Neural cell (in vitro differentiated cells): ENCODE measurements around the gene PHKA2. TPM values are rescaled to one million over a fixed set of nuclear protein-coding genes. Genes with fewer than 3 reads are reported as not detected.

Experiments
- H2AFZ ChIP-seq: fragments of 200-600, 300-800 bp; sonication (generic), shearing (Covaris generic); 2 replicates; pipeline ENCODE4 v1.6.0; 2014; ENCODE audit warnings: low read depth, mild to moderate bottlenecking, antibody characterized with exemption, low read length, moderate library complexity
- H3F3A ChIP-seq: fragments of 200-600 bp; shearing (Covaris generic); 2 replicates; pipeline ENCODE4 v1.6.1; 2016; ENCODE audit warnings: mild to moderate bottlenecking, moderate library complexity, mixed read lengths, antibody characterized with exemption, low read length; ENCODE audit not compliant: insufficient read depth, poor library complexity, severe bottlenecking
- H3K27ac ChIP-seq: fragments of 200-600, 300-800 bp; sonication (generic), shearing (Covaris generic); 2 replicates; pipeline ENCODE4 v1.5.1; 2014; ENCODE audit warnings: mild to moderate bottlenecking, low read length, moderate library complexity
- H3K27me3 ChIP-seq: fragments of 300-800, 200-600 bp; sonication (generic), shearing (Covaris generic); 2 replicates; pipeline ENCODE4 v1.6.0; 2014; ENCODE audit warnings: mild to moderate bottlenecking, low read depth, low read length, moderate library complexity; ENCODE audit not compliant: insufficient read depth
- H3K36me3 ChIP-seq: fragments of 300-800, 200-600 bp; sonication (generic), shearing (Covaris generic); 2 replicates; pipeline ENCODE4 v1.5.1; 2014; ENCODE audit warnings: mild to moderate bottlenecking, antibody characterized with exemption, low read length, moderate library complexity; ENCODE audit not compliant: insufficient read depth
- H3K4me2 ChIP-seq: fragments of 300-800, 200-600 bp; sonication (generic), shearing (Covaris generic); 2 replicates; pipeline ENCODE4 v1.6.0; 2014; ENCODE audit warnings: mild to moderate bottlenecking, low read length
- H3K4me3 ChIP-seq: fragments of 300-800, 200-600 bp; sonication (generic), shearing (Covaris generic); 2 replicates; pipeline ENCODE4 v1.5.1; 2014; ENCODE audit warnings: mild to moderate bottlenecking, low read length, moderate library complexity
- H3K79me2 ChIP-seq: fragments of 200-600 bp; shearing (Covaris generic); replicated peaks from 2 replicates; pipeline ENCODE4 v1.6.0; 2014; ENCODE audit warnings: mild to moderate bottlenecking, low read length, moderate library complexity; ENCODE audit not compliant: insufficient read depth
- H3K9ac ChIP-seq: fragments of 300-800, 200-600 bp; sonication (generic), shearing (Covaris generic); 2 replicates; pipeline ENCODE4 v1.6.1; 2016; ENCODE audit warnings: mild to moderate bottlenecking, low read length, mixed read lengths
- H3K9me2 ChIP-seq: fragments of 200-600 bp; shearing (Covaris generic); 2 replicates; pipeline ENCODE4 v1.6.1; 2016; ENCODE audit warnings: mild to moderate bottlenecking, low read length, mixed read lengths; ENCODE audit not compliant: insufficient read depth
- H3K9me3 ChIP-seq: fragments of 200-600, 300-800 bp; sonication (generic), shearing (Covaris generic); 2 replicates; pipeline ENCODE4 v1.6.1; 2016; ENCODE audit warnings: mild to moderate bottlenecking, mixed run types, low read length, moderate library complexity, mixed read lengths
- H4K20me1 ChIP-seq: fragments of 200-600 bp; shearing (Covaris generic); 2 replicates; pipeline ENCODE4 v1.6.1; 2016; ENCODE audit warnings: mild to moderate bottlenecking, mixed run types; ENCODE audit not compliant: insufficient read depth
- CTCF ChIP-seq: fragments of 450-650 bp; IDR thresholded peaks from 2 replicates; pipeline ENCODE4 v1.5.1; 2014; ENCODE audit warnings: antibody characterized with exemption, mild to moderate bottlenecking, moderate library complexity; ENCODE audit not compliant: poor library complexity, severe bottlenecking
- EP300 ChIP-seq: fragments of 450-650 bp; conservative IDR thresholded peaks from 2 replicates; pipeline ENCODE4 v1.6.1; 2014; ENCODE audit warnings: antibody characterized with exemption, mild to moderate bottlenecking, moderate library complexity; ENCODE audit not compliant: poor library complexity, severe bottlenecking
- EZH2 ChIP-seq: fragments of 200-600, 300-800 bp; shearing (Covaris generic), sonication (generic); IDR thresholded peaks from 2 replicates; pipeline ENCODE4 v1.6.1; 2014; ENCODE audit warnings: antibody characterized with exemption, low read length, borderline replicate concordance, mild to moderate bottlenecking; ENCODE audit not compliant: insufficient read depth, poor library complexity, severe bottlenecking
- MXI1 ChIP-seq: fragments of 450-650 bp; conservative IDR thresholded peaks from 2 replicates; pipeline ENCODE4 v1.6.1; 2014; ENCODE audit warnings: antibody characterized with exemption, mild to moderate bottlenecking; ENCODE audit not compliant: poor library complexity, severe bottlenecking
- POLR2AphosphoS5 ChIP-seq: IDR thresholded peaks from 2 replicates; pipeline ENCODE4 v1.6.1; 2012
- RAD21 ChIP-seq: fragments of 450-650 bp; conservative IDR thresholded peaks from 2 replicates; pipeline ENCODE4 v1.6.1; 2014; ENCODE audit warnings: antibody characterized with exemption, mild to moderate bottlenecking, moderate library complexity
- SMC3 ChIP-seq: fragments of 450-650 bp; conservative IDR thresholded peaks from 2 replicates; pipeline ENCODE4 v1.6.1; 2014; ENCODE audit warnings: antibody characterized with exemption, mild to moderate bottlenecking, moderate library complexity; ENCODE audit not compliant: poor library complexity
- TAF1 ChIP-seq: IDR thresholded peaks from 2 replicates; pipeline ENCODE4 v1.6.1; 2012; ENCODE audit warnings: low read depth
- polyA plus RNA-seq: library from polyadenylated mRNA; depleted of rRNA; stranded (reverse); fragments of >200 nt; gene quantifications from 2 replicates; pipeline ENCODE4 v1.2.3, GENCODE V29; 2014
- TF ChIP-seq, protein P1 (sequence below): IDR thresholded peaks from 2 replicates; pipeline ENCODE4 v1.6.1; 2012; ENCODE audit warnings: borderline replicate concordance

Gene PHKA2
- polyA plus RNA-seq, 1 donor from 2014 or later, result 9.6 TPM

DNA sequence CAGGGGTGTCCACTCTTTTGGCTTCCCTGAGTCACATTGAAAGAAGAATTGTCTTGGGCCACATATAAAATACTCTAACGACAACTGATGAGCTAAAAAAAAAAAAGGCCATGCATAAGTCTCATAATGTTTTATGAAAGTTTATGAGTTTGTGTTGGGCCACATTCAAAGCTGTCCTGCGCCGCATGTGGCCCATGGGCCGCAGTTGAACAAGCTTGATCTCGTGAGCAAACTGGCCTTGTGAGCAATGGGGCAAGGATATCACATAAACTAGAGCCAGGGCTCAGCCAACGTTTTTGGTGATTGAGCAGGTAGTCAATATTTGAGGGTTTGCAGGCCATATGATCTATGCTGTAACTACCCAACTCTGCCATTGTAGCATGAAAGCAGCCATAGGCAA lies 44.6 kb upstream of the PHKA2 start:
- Histone ChIP-seq H2AFZ (no peak overlapping the region), H3K36me3 (no peaks in the 10 kb centered on the region), H3K27me3 (no peaks in the 10 kb centered on the region), H3K9ac (no peak overlapping the region), H3F3A (no peaks in the 10 kb centered on the region), H3K4me3 (no peak overlapping the region), H3K79me2 (no peaks in the 10 kb centered on the region), H3K27ac (no peak overlapping the region), H3K9me3 (no peaks in the 10 kb centered on the region), H3K4me2 (no peak overlapping the region), H3K9me2 (no peaks in the 10 kb centered on the region), H4K20me1 (no peaks in the 10 kb centered on the region)
- TF ChIP-seq EZH2, result no peak
- TF ChIP-seq, protein P1, sequence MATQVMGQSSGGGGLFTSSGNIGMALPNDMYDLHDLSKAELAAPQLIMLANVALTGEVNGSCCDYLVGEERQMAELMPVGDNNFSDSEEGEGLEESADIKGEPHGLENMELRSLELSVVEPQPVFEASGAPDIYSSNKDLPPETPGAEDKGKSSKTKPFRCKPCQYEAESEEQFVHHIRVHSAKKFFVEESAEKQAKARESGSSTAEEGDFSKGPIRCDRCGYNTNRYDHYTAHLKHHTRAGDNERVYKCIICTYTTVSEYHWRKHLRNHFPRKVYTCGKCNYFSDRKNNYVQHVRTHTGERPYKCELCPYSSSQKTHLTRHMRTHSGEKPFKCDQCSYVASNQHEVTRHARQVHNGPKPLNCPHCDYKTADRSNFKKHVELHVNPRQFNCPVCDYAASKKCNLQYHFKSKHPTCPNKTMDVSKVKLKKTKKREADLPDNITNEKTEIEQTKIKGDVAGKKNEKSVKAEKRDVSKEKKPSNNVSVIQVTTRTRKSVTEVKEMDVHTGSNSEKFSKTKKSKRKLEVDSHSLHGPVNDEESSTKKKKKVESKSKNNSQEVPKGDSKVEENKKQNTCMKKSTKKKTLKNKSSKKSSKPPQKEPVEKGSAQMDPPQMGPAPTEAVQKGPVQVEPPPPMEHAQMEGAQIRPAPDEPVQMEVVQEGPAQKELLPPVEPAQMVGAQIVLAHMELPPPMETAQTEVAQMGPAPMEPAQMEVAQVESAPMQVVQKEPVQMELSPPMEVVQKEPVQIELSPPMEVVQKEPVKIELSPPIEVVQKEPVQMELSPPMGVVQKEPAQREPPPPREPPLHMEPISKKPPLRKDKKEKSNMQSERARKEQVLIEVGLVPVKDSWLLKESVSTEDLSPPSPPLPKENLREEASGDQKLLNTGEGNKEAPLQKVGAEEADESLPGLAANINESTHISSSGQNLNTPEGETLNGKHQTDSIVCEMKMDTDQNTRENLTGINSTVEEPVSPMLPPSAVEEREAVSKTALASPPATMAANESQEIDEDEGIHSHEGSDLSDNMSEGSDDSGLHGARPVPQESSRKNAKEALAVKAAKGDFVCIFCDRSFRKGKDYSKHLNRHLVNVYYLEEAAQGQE, result no peak
- no peak for TF ChIP-seq EP300
- TF ChIP-seq CTCF, result no peak
- no peak for TF ChIP-seq TAF1
- TF ChIP-seq SMC3, result no peak
- TF ChIP-seq MXI1, result no peak
- no peak for TF ChIP-seq POLR2AphosphoS5
- TF ChIP-seq RAD21, result no peak

DNA sequence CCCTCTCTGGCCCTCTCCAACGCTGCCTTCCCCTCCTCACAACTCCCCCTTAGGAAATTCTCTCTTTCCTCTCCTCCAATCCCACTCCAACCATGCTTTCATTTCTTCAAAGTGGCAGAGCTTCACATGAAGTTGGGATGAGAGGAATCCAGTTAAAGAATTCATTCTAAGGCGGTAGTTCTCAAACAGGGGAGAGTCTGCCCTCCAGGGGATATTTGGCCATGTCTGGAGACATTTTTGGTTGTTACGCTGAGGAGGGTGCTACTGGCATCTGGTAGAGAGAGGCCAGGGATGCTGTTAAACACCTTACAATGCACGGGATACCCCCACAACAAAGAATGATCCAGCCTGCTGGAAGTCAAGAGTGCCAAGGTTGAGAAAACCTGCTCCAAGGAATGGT lies 40.5 kb upstream of the PHKA2 start:
- H3K27ac ChIP-seq, result no peak overlapping the region
- H3K36me3 ChIP-seq, result no peaks in the 10 kb centered on the region
- H2AFZ ChIP-seq, result no peak overlapping the region
- H3K9ac ChIP-seq, result no peak overlapping the region
- H3K9me2 ChIP-seq, result no peaks in the 10 kb centered on the region
- no peaks in the 10 kb centered on the region for H3K9me3 ChIP-seq
- no peak overlapping the region for H3K4me2 ChIP-seq
- H3K79me2 ChIP-seq, result no peaks in the 10 kb centered on the region
- TF ChIP-seq MXI1 (no peak), RAD21 (no peak), POLR2AphosphoS5 (no peak), CTCF (no peak), EZH2 (no peak), EP300 (no peak), TAF1 (no peak), SMC3 (no peak)
- TF ChIP-seq, protein P1, result no peak
- no peaks in the 10 kb centered on the region for H3F3A ChIP-seq
- H4K20me1 ChIP-seq, result no peaks in the 10 kb centered on the region
- no peak overlapping the region for H3K4me3 ChIP-seq
- no peaks in the 10 kb centered on the region for H3K27me3 ChIP-seq
